ENCODE measurements around the gene MYH7. TPM values are rescaled to one million over a fixed set of nuclear protein-coding genes. Genes with fewer than 3 reads are reported as not detected.
A peak's percentile ranks its signal among the peaks of the same experiment; 100 is the strongest.

Gene MYH7
- polyA plus RNA-seq, 1 donor from 2014 or later: 0.12 TPM

DNA sequence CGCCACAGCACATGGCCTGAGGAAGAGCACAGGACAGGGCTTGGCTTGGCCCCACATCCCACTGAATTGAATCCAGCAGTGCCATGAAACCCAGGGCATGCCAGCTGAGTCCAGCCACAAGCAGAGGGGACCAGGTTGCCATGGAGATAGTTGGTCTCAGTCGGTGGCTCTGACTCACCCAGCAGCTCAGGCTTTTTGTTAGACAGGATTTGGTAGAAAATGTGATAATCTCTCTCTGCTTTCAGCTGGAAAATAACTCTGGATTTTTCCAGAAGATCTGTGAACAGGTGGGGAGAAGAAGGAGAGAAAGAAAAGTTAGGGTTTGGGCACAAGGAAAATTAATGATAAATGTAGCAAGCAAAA lies 4.8 kb downstream of the MYH7 start:
- Histone ChIP-seq H3F3A (ENCODE audit: insufficient read depth, low read length, poor library complexity, severe bottlenecking) (no peaks in the 10 kb centered on the region), H3K27ac (ENCODE audit: low read length) (peak overlapping the region; percentile 77), H3K9me3 (ENCODE audit: low read length) (no peaks in the 10 kb centered on the region), H3K4me2 (ENCODE audit: low read length) (peak overlapping the region; percentile 36), H3K9me2 (ENCODE audit: insufficient read depth, low read length) (no peaks in the 10 kb centered on the region), H3K9ac (ENCODE audit: low read length) (peak overlapping the region; percentile 43), H3K27me3 (ENCODE audit: insufficient read depth, low read depth, low read length) (no peaks in the 10 kb centered on the region), H4K20me1 (ENCODE audit: insufficient read depth) (no peaks in the 10 kb centered on the region), H3K36me3 (ENCODE audit: insufficient read depth, low read length) (no peaks in the 10 kb centered on the region), H3K4me3 (ENCODE audit: low read length) (peak overlapping the region; percentile 12), H2AFZ (ENCODE audit: low read depth, low read length) (peak overlapping the region; percentile 19), H3K79me2 (replicated peaks; ENCODE audit: insufficient read depth, low read length) (no peaks in the 10 kb centered on the region)
- TF ChIP-seq EZH2 (IDR thresholded peaks at IDR 0.05; ENCODE audit: borderline replicate concordance, insufficient read depth, low read length, poor library complexity, severe bottlenecking) (no peak), TAF1 (IDR thresholded peaks at IDR 0.05; ENCODE audit: low read depth) (no peak), SMC3 (conservative IDR thresholded peaks at IDR 0.05; ENCODE audit: poor library complexity) (no peak), RAD21 (conservative IDR thresholded peaks at IDR 0.05) (peak; percentile 18), MXI1 (conservative IDR thresholded peaks at IDR 0.05; ENCODE audit: poor library complexity, severe bottlenecking) (no peak), POLR2AphosphoS5 (IDR thresholded peaks at IDR 0.05) (peak; percentile 46), EP300 (conservative IDR thresholded peaks at IDR 0.05; ENCODE audit: poor library complexity, severe bottlenecking) (no peak)
- TF ChIP-seq, protein P1, sequence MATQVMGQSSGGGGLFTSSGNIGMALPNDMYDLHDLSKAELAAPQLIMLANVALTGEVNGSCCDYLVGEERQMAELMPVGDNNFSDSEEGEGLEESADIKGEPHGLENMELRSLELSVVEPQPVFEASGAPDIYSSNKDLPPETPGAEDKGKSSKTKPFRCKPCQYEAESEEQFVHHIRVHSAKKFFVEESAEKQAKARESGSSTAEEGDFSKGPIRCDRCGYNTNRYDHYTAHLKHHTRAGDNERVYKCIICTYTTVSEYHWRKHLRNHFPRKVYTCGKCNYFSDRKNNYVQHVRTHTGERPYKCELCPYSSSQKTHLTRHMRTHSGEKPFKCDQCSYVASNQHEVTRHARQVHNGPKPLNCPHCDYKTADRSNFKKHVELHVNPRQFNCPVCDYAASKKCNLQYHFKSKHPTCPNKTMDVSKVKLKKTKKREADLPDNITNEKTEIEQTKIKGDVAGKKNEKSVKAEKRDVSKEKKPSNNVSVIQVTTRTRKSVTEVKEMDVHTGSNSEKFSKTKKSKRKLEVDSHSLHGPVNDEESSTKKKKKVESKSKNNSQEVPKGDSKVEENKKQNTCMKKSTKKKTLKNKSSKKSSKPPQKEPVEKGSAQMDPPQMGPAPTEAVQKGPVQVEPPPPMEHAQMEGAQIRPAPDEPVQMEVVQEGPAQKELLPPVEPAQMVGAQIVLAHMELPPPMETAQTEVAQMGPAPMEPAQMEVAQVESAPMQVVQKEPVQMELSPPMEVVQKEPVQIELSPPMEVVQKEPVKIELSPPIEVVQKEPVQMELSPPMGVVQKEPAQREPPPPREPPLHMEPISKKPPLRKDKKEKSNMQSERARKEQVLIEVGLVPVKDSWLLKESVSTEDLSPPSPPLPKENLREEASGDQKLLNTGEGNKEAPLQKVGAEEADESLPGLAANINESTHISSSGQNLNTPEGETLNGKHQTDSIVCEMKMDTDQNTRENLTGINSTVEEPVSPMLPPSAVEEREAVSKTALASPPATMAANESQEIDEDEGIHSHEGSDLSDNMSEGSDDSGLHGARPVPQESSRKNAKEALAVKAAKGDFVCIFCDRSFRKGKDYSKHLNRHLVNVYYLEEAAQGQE (IDR thresholded peaks at IDR 0.05; ENCODE audit: borderline replicate concordance): peak; percentile 62
- TF ChIP-seq, protein P2, sequence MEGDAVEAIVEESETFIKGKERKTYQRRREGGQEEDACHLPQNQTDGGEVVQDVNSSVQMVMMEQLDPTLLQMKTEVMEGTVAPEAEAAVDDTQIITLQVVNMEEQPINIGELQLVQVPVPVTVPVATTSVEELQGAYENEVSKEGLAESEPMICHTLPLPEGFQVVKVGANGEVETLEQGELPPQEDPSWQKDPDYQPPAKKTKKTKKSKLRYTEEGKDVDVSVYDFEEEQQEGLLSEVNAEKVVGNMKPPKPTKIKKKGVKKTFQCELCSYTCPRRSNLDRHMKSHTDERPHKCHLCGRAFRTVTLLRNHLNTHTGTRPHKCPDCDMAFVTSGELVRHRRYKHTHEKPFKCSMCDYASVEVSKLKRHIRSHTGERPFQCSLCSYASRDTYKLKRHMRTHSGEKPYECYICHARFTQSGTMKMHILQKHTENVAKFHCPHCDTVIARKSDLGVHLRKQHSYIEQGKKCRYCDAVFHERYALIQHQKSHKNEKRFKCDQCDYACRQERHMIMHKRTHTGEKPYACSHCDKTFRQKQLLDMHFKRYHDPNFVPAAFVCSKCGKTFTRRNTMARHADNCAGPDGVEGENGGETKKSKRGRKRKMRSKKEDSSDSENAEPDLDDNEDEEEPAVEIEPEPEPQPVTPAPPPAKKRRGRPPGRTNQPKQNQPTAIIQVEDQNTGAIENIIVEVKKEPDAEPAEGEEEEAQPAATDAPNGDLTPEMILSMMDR (IDR thresholded peaks at IDR 0.05; ENCODE audit: poor library complexity, severe bottlenecking): no peak

DNA sequence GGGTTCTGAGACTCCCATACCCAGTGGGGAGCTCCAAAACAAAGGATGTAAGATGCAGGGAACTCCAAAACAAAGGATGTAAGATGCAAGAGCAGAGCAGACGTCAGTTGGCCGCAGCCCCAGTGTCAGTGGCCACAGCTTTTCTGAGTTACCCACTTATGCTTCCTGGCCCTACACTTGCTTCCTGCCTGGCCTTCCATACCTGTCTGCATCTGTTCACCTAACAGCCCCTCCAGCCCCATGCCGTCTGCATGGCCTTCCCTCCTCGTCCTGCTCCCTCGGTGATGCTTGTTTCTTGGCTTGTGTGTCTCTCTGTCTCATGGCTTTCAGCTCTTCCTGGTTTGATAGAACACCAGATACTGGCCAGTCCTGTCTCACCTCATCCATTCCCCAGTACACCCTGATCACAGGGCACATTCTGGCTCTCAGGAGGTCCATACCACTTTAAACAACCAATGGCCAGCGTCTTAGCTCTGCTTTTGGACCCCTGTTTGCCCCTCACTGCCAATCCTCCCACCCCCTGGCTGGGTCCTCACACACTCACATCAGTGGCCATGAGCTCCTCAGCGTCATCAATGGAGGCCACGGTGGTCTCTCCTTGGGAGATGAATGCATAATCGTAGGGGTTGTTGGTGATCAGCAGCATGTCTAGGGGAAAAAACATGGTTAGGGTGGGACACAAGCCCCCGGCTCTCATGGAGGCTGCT lies 5.3 kb downstream of the MYH7 start:
- Histone ChIP-seq H3K9me2 (ENCODE audit: insufficient read depth, low read length) (no peaks in the 10 kb centered on the region), H3K4me3 (ENCODE audit: low read length) (peak overlapping the region; percentile 12), H3F3A (ENCODE audit: insufficient read depth, low read length, poor library complexity, severe bottlenecking) (no peaks in the 10 kb centered on the region), H3K27me3 (ENCODE audit: insufficient read depth, low read depth, low read length) (no peaks in the 10 kb centered on the region), H3K4me2 (ENCODE audit: low read length) (no peak overlapping the region), H3K36me3 (ENCODE audit: insufficient read depth, low read length) (no peaks in the 10 kb centered on the region), H3K79me2 (replicated peaks; ENCODE audit: insufficient read depth, low read length) (no peaks in the 10 kb centered on the region), H4K20me1 (ENCODE audit: insufficient read depth) (no peaks in the 10 kb centered on the region), H2AFZ (ENCODE audit: low read depth, low read length) (peak overlapping the region; percentile 19), H3K9ac (ENCODE audit: low read length) (peak overlapping the region; percentile 43), H3K9me3 (ENCODE audit: low read length) (no peaks in the 10 kb centered on the region), H3K27ac (ENCODE audit: low read length) (peak overlapping the region; percentile 77)
- no peak for TF ChIP-seq POLR2AphosphoS5 (IDR thresholded peaks at IDR 0.05)
- TF ChIP-seq SMC3 (conservative IDR thresholded peaks at IDR 0.05; ENCODE audit: poor library complexity): no peak
- TF ChIP-seq EP300 (conservative IDR thresholded peaks at IDR 0.05; ENCODE audit: poor library complexity, severe bottlenecking): no peak

All from neural cell (in vitro differentiated cells).